Right ventricle myocardium inferior (tissue), 1 donor: Measurements from ENCODE around the gene ZNF280B. TPM values are rescaled to one million over a fixed set of nuclear protein-coding genes. Genes with fewer than 3 reads are reported as not detected.
A peak's percentile ranks its signal among the peaks of the same experiment; 100 is the strongest.

ENCODE experiments used
- ATAC-seq: fragments of 200-7000 bp; cut with Tn5 transposase; one replicate; pipeline ENCODE4 v1.9.1; 2020; ENCODE audit warnings: mild to moderate bottlenecking, moderate library complexity
- DNase-seq: peaks from one replicate; pipeline ENCODE4 v3.0.0; 2021; ENCODE audit errors: missing footprints
- intact Hi-C: fragments of 100-400 bp; cut with DNase I; formaldehyde crosslinking; loops from one replicate; pipeline ENCODE4 v1.11.0; 2022
- long read RNA-seq: library from polyadenylated mRNA; unstranded; transcript quantifications from one replicate; pipeline ENCODE4 v2.0.0, GENCODE V29; 2021
- total RNA-seq: library from RNA; stranded (reverse); fragmentation: NEBNext Ultra II Directional; extraction: Animal tissue kit (Norgen Biotek cat#: 25700); gene quantifications from one replicate; pipeline ENCODE4 v1.2.1, GENCODE V29; 2021
- donor health status: DM: no; HTN: yes; CAD: no; lungs with severe emphysema.

The ZNF280B gene
- total RNA-seq: 0.49 TPM
- long read RNA-seq: 0 reads

GRCh38 chr22:22508274-22509176 lies at the start of gene ZNF280B:
ZNF280B (minus strand) TSS chr22:22508742; CDS start chr22:22489398, 19,344 bp downstream.
- DNase-seq (peak; percentile 80), ATAC-seq (peak; percentile 84)
- intact Hi-C loops: no loop called here

GRCh38 chr22:22556995-22557925 lies 48.7 kb upstream of the ZNF280B start:
- intact Hi-C loops: no loop called here
- ATAC-seq: no peak
- DNase-seq: no peak

- DNase-seq: no peak
- intact Hi-C loops: no loop called here
- no peak for ATAC-seq
These were observed 48.0 kb upstream of the ZNF280B start for GRCh38 chr22:22556578-22556977.

- ATAC-seq (no peak), DNase-seq (no peak)
- intact Hi-C loops: no loop called here
These were observed 47.1 kb upstream of the ZNF280B start for GRCh38 chr22:22555596-22555995.

GRCh38 chr22:22554587-22555284 lies 46.2 kb upstream of the ZNF280B start:
- ATAC-seq (no peak), DNase-seq (no peak)
- intact Hi-C loops: no loop called here

GRCh38 chr22:22553735-22554586 lies 45.4 kb upstream of the ZNF280B start:
- DNase-seq (no peak), ATAC-seq (no peak)
- intact Hi-C loops: no loop called here

- intact Hi-C loops: no loop called here
- ATAC-seq (no peak), DNase-seq (no peak)
These were observed 44.6 kb upstream of the ZNF280B start for GRCh38 chr22:22553141-22553540.

GRCh38 chr22:22552630-22553029 lies 44.1 kb upstream of the ZNF280B start:
- ATAC-seq: no peak
- intact Hi-C loops: no loop called here
- DNase-seq: no peak

GRCh38 chr22:22550789-22551434 lies 42.4 kb upstream of the ZNF280B start:
- ATAC-seq (no peak), DNase-seq (no peak)
- intact Hi-C loops: no loop called here

- DNase-seq (no peak), ATAC-seq (no peak)
- intact Hi-C loops: no loop called here
These were observed 40.4 kb upstream of the ZNF280B start for GRCh38 chr22:22548910-22549309.

GRCh38 chr22:22548317-22548716 lies 39.8 kb upstream of the ZNF280B start:
- no peak for ATAC-seq
- no peak for DNase-seq
- intact Hi-C loops: no loop called here

GRCh38 chr22:22547692-22548300 lies 39.3 kb upstream of the ZNF280B start:
- intact Hi-C loops: no loop called here
- no peak for DNase-seq
- no peak for ATAC-seq

- ATAC-seq: no peak
- DNase-seq: no peak
- intact Hi-C loops: no loop called here
These were observed 38.7 kb upstream of the ZNF280B start for GRCh38 chr22:22547226-22547625.

GRCh38 chr22:22546490-22546889 lies 37.9 kb upstream of the ZNF280B start:
- intact Hi-C loops: no loop called here
- peak; percentile 31 for ATAC-seq
- DNase-seq: no peak

GRCh38 chr22:22545084-22545483 lies 36.5 kb upstream of the ZNF280B start:
- DNase-seq: no peak
- intact Hi-C loops: no loop called here
- no peak for ATAC-seq

GRCh38 chr22:22538226-22538989 lies 29.9 kb upstream of the ZNF280B start:
- intact Hi-C loops: no loop called here
- DNase-seq (no peak), ATAC-seq (no peak)

GRCh38 chr22:22536916-22537315 lies 28.4 kb upstream of the ZNF280B start:
- ATAC-seq (no peak), DNase-seq (no peak)
- intact Hi-C loops: no loop called here
